ENCODE results near the gene FSTL4.

The FSTL4 gene

DNA sequence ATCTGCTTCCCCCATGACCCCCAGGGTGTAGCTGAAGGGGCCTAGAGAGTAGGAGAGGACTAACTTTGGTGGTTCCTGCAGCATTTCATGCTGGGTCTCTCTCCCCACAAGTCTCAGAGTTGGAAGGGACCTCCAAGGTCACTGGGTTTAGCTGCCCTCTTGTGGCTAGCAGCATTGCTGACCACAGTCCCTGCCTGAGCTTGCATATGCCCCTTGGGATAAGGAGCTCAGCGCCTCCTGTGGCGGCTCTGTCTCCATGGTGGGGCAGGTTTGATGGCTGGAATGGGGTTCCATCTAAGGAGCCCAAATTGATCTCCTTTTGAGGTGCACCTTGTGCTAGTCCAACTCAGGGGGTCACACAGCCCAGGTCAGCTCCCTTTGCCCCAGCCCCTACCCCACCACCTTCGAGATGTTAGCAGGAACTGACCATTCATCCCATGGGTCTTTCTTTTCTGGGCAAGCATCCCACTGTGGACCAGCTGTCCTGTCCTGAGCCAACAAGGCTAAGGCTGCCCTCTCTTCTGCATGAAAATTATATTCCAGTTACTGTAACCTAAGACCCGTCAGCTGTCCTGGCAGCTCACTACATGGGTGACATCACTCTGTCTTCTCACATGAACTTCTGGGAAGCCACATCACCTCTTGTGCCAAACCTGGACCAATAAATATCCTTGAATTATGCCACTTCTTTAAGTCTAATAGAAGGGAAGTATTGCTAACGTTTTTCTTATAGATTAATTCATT lies 364.3 kb downstream of the FSTL4 start:
- Histone ChIP-seq H3K27ac (ENCODE audit: low read length) (no peak overlapping the region), H3K9me3 (ENCODE audit: control insufficient read depth, insufficient read depth, low read length) (no peaks in the 10 kb centered on the region), H3K36me3 (ENCODE audit: control insufficient read depth, insufficient read depth, low read length) (no peaks in the 10 kb centered on the region), H3K27me3 (ENCODE audit: control insufficient read depth, insufficient read depth, low read length) (no peaks in the 10 kb centered on the region), H3K4me3 (ENCODE audit: low read length) (no peak overlapping the region), H3K4me1 (ENCODE audit: control insufficient read depth, insufficient read depth, low read length) (0 out of 2 replicates have a peak, but pooled peaks cover 2% of the 10 kb centered on the region)
- DNase-seq (ENCODE audit: low read depth, low spot score): peak; percentile 47
- no CpG with 5 or more reads among the region's 5 CpGs for WGBS (ENCODE audit: insufficient coverage, insufficient read length)

DNA sequence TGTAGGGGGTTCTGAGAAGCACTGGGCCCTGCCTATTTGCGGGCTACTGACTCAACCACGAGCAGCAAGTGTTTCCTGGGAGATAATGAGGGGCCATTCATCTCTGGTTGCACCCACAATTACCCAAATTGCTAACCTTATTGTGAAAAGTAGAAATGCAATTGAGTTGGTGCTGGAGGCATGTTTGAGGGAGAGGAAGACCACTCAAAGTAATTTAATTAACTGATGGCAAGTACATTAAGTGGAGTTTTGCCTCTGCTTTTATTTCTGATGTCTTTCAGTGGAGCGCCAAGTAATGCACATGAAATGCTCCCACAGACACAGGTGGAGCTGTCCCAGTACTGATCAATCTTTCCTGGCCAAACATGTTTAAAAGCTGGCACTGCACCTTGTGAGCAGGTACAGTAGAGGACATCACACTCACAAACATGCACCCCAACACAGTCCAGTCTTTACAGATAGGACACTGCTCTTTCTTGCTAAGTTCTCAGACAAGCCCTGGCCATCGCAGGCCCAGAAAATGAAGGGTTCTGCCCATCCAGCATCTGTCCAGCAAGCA lies 365.1 kb downstream of the FSTL4 start:
- DNase-seq (ENCODE audit: low read depth, low spot score): no peak
- Histone ChIP-seq H3K27me3 (ENCODE audit: control insufficient read depth, insufficient read depth, low read length) (no peaks in the 10 kb centered on the region), H3K9me3 (ENCODE audit: control insufficient read depth, insufficient read depth, low read length) (no peaks in the 10 kb centered on the region), H3K4me3 (ENCODE audit: low read length) (no peak overlapping the region), H3K4me1 (ENCODE audit: control insufficient read depth, insufficient read depth, low read length) (0 out of 2 replicates have a peak, but pooled peaks cover 2% of the 10 kb centered on the region), H3K36me3 (ENCODE audit: control insufficient read depth, insufficient read depth, low read length) (no peaks in the 10 kb centered on the region), H3K27ac (ENCODE audit: low read length) (no peak overlapping the region)
- WGBS (ENCODE audit: insufficient coverage, insufficient read length): no CpG with 5 or more reads among the region's 4 CpGs

- H3K36me3 ChIP-seq (ENCODE audit: control insufficient read depth, insufficient read depth, low read length): no peaks in the 10 kb centered on the region
- WGBS (ENCODE audit: insufficient coverage, insufficient read length): no CpG with 5 or more reads among the region's 13 CpGs
- H3K27ac ChIP-seq (ENCODE audit: low read length): no peak overlapping the region
- no peak for DNase-seq (ENCODE audit: low read depth, low spot score)
- H3K9me3 ChIP-seq (ENCODE audit: control insufficient read depth, insufficient read depth, low read length): no peaks in the 10 kb centered on the region
- H3K4me1 ChIP-seq (ENCODE audit: control insufficient read depth, insufficient read depth, low read length): no peaks in the 10 kb centered on the region
- H3K27me3 ChIP-seq (ENCODE audit: control insufficient read depth, insufficient read depth, low read length): no peaks in the 10 kb centered on the region
- no peak overlapping the region for H3K4me3 ChIP-seq (ENCODE audit: low read length)
Observed at GRCh38 chr5:133246376-133247150, 365.8 kb downstream of the FSTL4 start.

DNA sequence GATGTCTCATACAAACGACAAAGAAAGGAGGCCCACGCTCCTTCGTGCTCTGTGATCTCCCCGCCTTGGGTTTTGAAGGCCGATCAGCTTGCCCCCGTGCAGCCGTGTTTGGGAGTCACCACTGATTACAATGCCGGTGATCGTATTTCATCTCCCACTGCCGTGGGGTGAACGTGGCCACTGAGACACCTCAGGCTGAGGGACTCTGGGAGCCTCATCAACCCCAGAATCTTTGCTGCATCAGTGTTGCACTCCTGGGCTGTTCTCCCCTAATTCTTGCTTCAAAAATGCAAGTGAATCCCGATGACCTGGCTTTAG lies 366.3 kb downstream of the FSTL4 start:
- H3K4me3 ChIP-seq (ENCODE audit: low read length): no peak overlapping the region
- H3K27me3 ChIP-seq (ENCODE audit: control insufficient read depth, insufficient read depth, low read length): no peaks in the 10 kb centered on the region
- no peaks in the 10 kb centered on the region for H3K9me3 ChIP-seq (ENCODE audit: control insufficient read depth, insufficient read depth, low read length)
- no peak overlapping the region for H3K27ac ChIP-seq (ENCODE audit: low read length)
- no CpG with 5 or more reads among the region's 12 CpGs for WGBS (ENCODE audit: insufficient coverage, insufficient read length)
- H3K4me1 ChIP-seq (ENCODE audit: control insufficient read depth, insufficient read depth, low read length): no peaks in the 10 kb centered on the region
- DNase-seq (ENCODE audit: low read depth, low spot score): no peak
- H3K36me3 ChIP-seq (ENCODE audit: control insufficient read depth, insufficient read depth, low read length): no peaks in the 10 kb centered on the region

DNA sequence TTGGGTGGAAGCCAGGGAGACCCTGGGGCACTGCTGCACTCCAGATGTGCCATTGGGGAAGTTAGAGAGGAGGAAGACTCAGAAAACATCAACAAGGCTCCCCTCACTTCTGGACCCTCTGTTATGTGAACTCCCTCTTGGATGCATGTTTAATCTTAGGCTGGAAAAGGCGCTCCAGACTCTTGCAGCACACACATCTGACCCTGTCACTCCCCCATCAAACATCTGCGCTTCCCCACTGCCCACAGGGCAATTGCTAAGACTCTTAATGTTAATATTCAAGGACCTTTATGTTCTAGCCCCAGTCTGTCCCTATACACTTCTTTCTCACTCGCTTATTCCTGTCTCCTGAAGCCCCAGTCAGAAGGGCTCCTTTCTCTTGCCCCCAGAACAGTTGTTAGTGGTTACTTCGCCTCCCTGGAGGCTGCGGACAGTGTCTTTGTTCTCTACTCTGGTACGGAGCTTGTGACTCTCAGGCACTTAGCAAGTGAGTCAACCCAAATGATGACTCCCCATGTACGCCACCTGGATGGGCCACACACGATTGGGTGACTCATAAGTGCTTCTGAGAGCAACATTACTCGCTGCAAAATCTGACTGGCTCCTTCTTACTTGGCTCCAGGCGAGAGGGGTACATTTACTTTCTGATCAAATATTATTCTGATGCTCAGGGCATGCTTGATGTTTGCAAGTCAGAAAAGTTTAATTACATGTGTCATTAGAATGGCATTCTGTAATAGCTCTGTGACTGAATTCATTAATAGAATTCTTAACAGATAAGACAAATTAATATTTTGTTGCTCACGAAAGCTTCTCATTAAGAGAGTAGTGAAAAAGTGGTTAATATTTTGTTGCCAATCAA lies 366.9 kb downstream of the FSTL4 start:
- H3K36me3 ChIP-seq (ENCODE audit: control insufficient read depth, insufficient read depth, low read length): no peaks in the 10 kb centered on the region
- no peak overlapping the region for H3K4me3 ChIP-seq (ENCODE audit: low read length)
- DNase-seq (ENCODE audit: low read depth, low spot score): no peak
- H3K27me3 ChIP-seq (ENCODE audit: control insufficient read depth, insufficient read depth, low read length): no peaks in the 10 kb centered on the region
- no peaks in the 10 kb centered on the region for H3K9me3 ChIP-seq (ENCODE audit: control insufficient read depth, insufficient read depth, low read length)
- WGBS (ENCODE audit: insufficient coverage, insufficient read length): no CpG with 5 or more reads among the region's 11 CpGs
- H3K4me1 ChIP-seq (ENCODE audit: control insufficient read depth, insufficient read depth, low read length): no peaks in the 10 kb centered on the region
- no peak overlapping the region for H3K27ac ChIP-seq (ENCODE audit: low read length)

DNA sequence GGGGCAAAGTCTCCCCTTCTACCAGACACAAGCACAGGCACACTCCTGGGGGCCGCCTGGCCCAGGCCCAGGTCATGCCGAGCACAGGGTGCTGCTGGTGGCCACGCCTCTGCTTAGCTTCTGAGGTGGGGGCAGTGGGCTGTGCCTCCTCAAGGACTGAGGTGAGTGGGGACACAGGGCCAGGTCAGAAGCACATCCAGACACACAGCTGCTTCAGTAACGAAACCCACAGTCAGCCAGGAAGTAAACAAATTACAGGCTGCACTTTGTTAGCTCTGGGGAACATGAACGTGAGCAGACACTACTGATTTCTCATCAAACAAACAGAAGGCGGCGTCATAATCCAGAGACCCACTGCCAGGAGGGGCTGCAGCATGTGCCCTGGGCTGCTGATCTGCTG lies 368.1 kb downstream of the FSTL4 start:
- Histone ChIP-seq H3K27ac (ENCODE audit: low read length) (no peak overlapping the region), H3K36me3 (ENCODE audit: control insufficient read depth, insufficient read depth, low read length) (no peaks in the 10 kb centered on the region), H3K27me3 (ENCODE audit: control insufficient read depth, insufficient read depth, low read length) (no peaks in the 10 kb centered on the region), H3K9me3 (ENCODE audit: control insufficient read depth, insufficient read depth, low read length) (no peaks in the 10 kb centered on the region), H3K4me1 (ENCODE audit: control insufficient read depth, insufficient read depth, low read length) (no peaks in the 10 kb centered on the region), H3K4me3 (ENCODE audit: low read length) (no peak overlapping the region)
- DNase-seq (ENCODE audit: low read depth, low spot score): no peak
- no CpG with 5 or more reads among the region's 7 CpGs for WGBS (ENCODE audit: insufficient coverage, insufficient read length)

GRCh38 chr5:133243196-133243595 lies 369.1 kb downstream of the FSTL4 start:
- Histone ChIP-seq H3K4me3 (ENCODE audit: low read length) (no peak overlapping the region), H3K27me3 (ENCODE audit: control insufficient read depth, insufficient read depth, low read length) (no peaks in the 10 kb centered on the region), H3K27ac (ENCODE audit: low read length) (no peak overlapping the region), H3K36me3 (ENCODE audit: control insufficient read depth, insufficient read depth, low read length) (no peaks in the 10 kb centered on the region), H3K4me1 (ENCODE audit: control insufficient read depth, insufficient read depth, low read length) (no peaks in the 10 kb centered on the region), H3K9me3 (ENCODE audit: control insufficient read depth, insufficient read depth, low read length) (no peaks in the 10 kb centered on the region)
- DNase-seq (ENCODE audit: low read depth, low spot score): no peak
- WGBS (ENCODE audit: insufficient coverage, insufficient read length): no CpG with 5 or more reads among the region's 3 CpGs

DNA sequence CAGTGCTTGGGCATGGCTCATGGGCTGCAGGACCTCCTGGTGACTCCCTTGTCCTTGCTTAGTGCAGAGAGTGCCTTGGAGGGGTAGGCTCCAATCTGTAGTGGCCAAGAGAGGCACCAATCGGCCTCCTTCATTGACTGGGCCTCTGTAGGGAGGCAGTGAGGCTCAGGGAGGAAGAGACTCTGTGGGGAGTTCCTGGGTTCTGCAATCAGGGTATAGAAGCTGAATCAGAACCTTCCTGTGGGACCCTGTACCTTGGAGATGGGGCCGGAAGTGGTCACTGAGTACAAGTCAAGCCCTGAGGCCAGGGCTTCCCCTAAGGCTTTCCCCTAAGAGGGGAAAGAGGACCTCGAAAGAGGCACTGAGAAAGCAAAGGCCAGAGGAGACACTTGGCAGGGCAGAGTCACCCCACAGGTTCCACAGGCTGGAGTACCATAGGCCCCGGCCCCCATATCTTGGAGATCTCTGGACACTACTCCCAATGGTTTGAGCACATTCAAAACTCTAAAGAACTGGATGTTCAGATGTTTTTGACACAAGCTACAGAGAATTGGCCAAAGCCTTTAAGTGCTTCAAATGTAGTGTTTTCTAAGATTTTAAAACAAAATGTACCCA lies 370.0 kb downstream of the FSTL4 start:
- H3K27ac ChIP-seq (ENCODE audit: low read length): no peak overlapping the region

DNA sequence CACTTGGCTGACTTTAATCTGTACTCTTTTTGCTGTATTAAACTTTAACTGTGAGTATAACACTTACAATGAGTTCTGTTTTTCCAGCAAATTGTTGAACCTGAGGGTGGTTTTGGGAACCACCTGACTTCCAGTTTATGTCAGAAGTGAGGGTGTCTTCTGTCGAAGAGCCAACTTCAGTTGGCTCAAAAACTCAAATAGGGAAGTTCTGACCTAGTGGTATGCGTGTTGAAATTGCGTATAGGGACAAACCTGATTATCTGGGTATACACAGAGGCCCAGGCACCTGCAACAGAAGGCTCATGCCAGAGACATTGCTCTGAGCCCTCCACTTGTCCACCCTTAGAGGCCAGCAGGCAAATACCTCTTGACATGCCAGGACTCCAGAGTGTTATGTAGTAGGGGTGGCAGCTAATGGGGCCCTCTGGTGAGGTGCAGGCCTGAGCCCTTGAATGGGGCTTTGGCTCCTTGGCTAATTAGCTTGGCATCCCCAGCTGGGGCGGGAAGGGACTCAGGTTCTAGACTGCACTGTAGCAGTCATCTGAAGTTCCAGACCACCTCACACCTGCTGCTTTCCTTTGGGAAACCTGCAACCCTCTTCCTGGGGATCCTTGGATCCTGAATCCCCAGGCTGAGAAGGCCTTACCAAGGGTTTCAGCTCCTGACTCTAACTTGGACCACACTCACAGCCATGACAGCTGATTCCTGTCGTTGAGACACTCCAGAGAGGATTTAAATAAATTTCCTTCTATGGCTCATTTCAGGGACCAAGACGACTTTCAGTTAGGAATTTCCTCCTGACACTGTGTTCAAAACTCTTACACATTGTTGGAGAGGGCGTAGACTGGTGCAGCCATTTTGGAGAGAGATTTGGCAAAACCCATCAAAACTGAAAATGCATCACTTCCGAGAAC lies 370.9 kb downstream of the FSTL4 start:
- Histone ChIP-seq H3K27ac (ENCODE audit: low read length) (no peak overlapping the region), H3K4me1 (ENCODE audit: control insufficient read depth, insufficient read depth, low read length) (no peaks in the 10 kb centered on the region), H3K36me3 (ENCODE audit: control insufficient read depth, insufficient read depth, low read length) (no peaks in the 10 kb centered on the region)

More for the DNA sequence above, 370.0 kb downstream of the FSTL4 start:
- whole genome bisulfite sequencing (ENCODE audit: insufficient coverage, insufficient read length): no CpG with 5 or more reads among the region's 4 CpGs
- no peaks in the 10 kb centered on the region for H3K4me1 ChIP-seq (ENCODE audit: control insufficient read depth, insufficient read depth, low read length)
- no peaks in the 10 kb centered on the region for H3K9me3 ChIP-seq (ENCODE audit: control insufficient read depth, insufficient read depth, low read length)
- no peaks in the 10 kb centered on the region for H3K36me3 ChIP-seq (ENCODE audit: control insufficient read depth, insufficient read depth, low read length)
- no peak for DNase-seq (ENCODE audit: low read depth, low spot score)
- H3K4me3 ChIP-seq (ENCODE audit: low read length): no peak overlapping the region
- no peaks in the 10 kb centered on the region for H3K27me3 ChIP-seq (ENCODE audit: control insufficient read depth, insufficient read depth, low read length)

More for the DNA sequence above, 370.9 kb downstream of the FSTL4 start:
- H3K9me3 ChIP-seq (ENCODE audit: control insufficient read depth, insufficient read depth, low read length): no peaks in the 10 kb centered on the region
- H3K4me3 ChIP-seq (ENCODE audit: low read length): no peak overlapping the region
- no peaks in the 10 kb centered on the region for H3K27me3 ChIP-seq (ENCODE audit: control insufficient read depth, insufficient read depth, low read length)
- WGBS (ENCODE audit: insufficient coverage, insufficient read length): no CpG with 5 or more reads among the region's 8 CpGs
- no peak for DNase-seq (ENCODE audit: low read depth, low spot score)
